ENCODE measurements around the gene EBF3.

EBF3 gene

GRCh38 chr10:129926066-129927055 lies 37.7 kb downstream of the EBF3 start:
- H3K36me3 ChIP-seq (ENCODE audit: insufficient read depth) = no peaks in the 10 kb centered on the region

GRCh38 chr10:129924375-129925085 lies 39.5 kb downstream of the EBF3 start:
- no peak for TF ChIP-seq CTCF (conservative IDR thresholded peaks at IDR 0.05; ENCODE audit: low read depth, low read length)
- Histone ChIP-seq H3K27me3 (ENCODE audit: insufficient read depth, low read depth) (no peaks in the 10 kb centered on the region), H3K27ac (no peak overlapping the region), H3K4me2 (no peak overlapping the region), H3K79me2 (ENCODE audit: insufficient read depth, low read depth) (no peaks in the 10 kb centered on the region), H3K9ac (no peak overlapping the region), H3K4me3 (IDR thresholded peaks at IDR 0.05; ENCODE audit: insufficient read depth, low read depth, low read length) (no peak overlapping the region), H2AFZ (ENCODE audit: low read depth) (no peak overlapping the region), H3K4me1 (ENCODE audit: low read depth, poor library complexity, severe bottlenecking) (no peaks in the 10 kb centered on the region), H4K20me1 (ENCODE audit: insufficient read depth) (no peaks in the 10 kb centered on the region), H3K36me3 (ENCODE audit: insufficient read depth) (no peaks in the 10 kb centered on the region)

More at GRCh38 chr10:129926066-129927055, 37.7 kb downstream of the EBF3 start:
- no peak overlapping the region for H3K9ac ChIP-seq
- H3K27me3 ChIP-seq (ENCODE audit: insufficient read depth, low read depth) = no peaks in the 10 kb centered on the region
- no peak overlapping the region for H3K4me2 ChIP-seq
- no peaks in the 10 kb centered on the region for H3K79me2 ChIP-seq (ENCODE audit: insufficient read depth, low read depth)
- no peak overlapping the region for H2AFZ ChIP-seq (ENCODE audit: low read depth)
- no peaks in the 10 kb centered on the region for H3K4me1 ChIP-seq (ENCODE audit: low read depth, poor library complexity, severe bottlenecking)
- no peak for TF ChIP-seq CTCF (conservative IDR thresholded peaks at IDR 0.05; ENCODE audit: low read depth, low read length)
- H4K20me1 ChIP-seq (ENCODE audit: insufficient read depth) = no peaks in the 10 kb centered on the region
- H3K27ac ChIP-seq = no peak overlapping the region
- no peak overlapping the region for H3K4me3 ChIP-seq (IDR thresholded peaks at IDR 0.05; ENCODE audit: insufficient read depth, low read depth, low read length)

GRCh38 chr10:129922598-129923123 lies 41.4 kb downstream of the EBF3 start:
- H2AFZ ChIP-seq (ENCODE audit: low read depth) = no peak overlapping the region
- no peaks in the 10 kb centered on the region for H3K27me3 ChIP-seq (ENCODE audit: insufficient read depth, low read depth)
- TF ChIP-seq CTCF (conservative IDR thresholded peaks at IDR 0.05; ENCODE audit: low read depth, low read length) = no peak
- H4K20me1 ChIP-seq (ENCODE audit: insufficient read depth) = no peaks in the 10 kb centered on the region
- no peak overlapping the region for H3K4me3 ChIP-seq (IDR thresholded peaks at IDR 0.05; ENCODE audit: insufficient read depth, low read depth, low read length)
- H3K4me2 ChIP-seq = no peak overlapping the region
- H3K4me1 ChIP-seq (ENCODE audit: low read depth, poor library complexity, severe bottlenecking) = no peaks in the 10 kb centered on the region
- no peaks in the 10 kb centered on the region for H3K36me3 ChIP-seq (ENCODE audit: insufficient read depth)
- H3K9ac ChIP-seq = no peak overlapping the region
- H3K27ac ChIP-seq = no peak overlapping the region
- no peaks in the 10 kb centered on the region for H3K79me2 ChIP-seq (ENCODE audit: insufficient read depth, low read depth)

- no peaks in the 10 kb centered on the region for H3K79me2 ChIP-seq (ENCODE audit: insufficient read depth, low read depth)
- no peaks in the 10 kb centered on the region for H3K4me1 ChIP-seq (ENCODE audit: low read depth, poor library complexity, severe bottlenecking)
- no peak overlapping the region for H3K4me3 ChIP-seq (IDR thresholded peaks at IDR 0.05; ENCODE audit: insufficient read depth, low read depth, low read length)
- no peak overlapping the region for H3K4me2 ChIP-seq
- no peaks in the 10 kb centered on the region for H3K27me3 ChIP-seq (ENCODE audit: insufficient read depth, low read depth)
- no peaks in the 10 kb centered on the region for H4K20me1 ChIP-seq (ENCODE audit: insufficient read depth)
- no peak for TF ChIP-seq CTCF (conservative IDR thresholded peaks at IDR 0.05; ENCODE audit: low read depth, low read length)
- H3K36me3 ChIP-seq (ENCODE audit: insufficient read depth) = no peaks in the 10 kb centered on the region
- no peak overlapping the region for H3K27ac ChIP-seq
- H2AFZ ChIP-seq (ENCODE audit: low read depth) = no peak overlapping the region
- no peak overlapping the region for H3K9ac ChIP-seq
Measured at GRCh38 chr10:129921801-129922597, 42.1 kb downstream of the EBF3 start.

Data from KMS-11 (cell line).